WTC11 (cell line): ENCODE measurements around the gene ACBD6.

ENCODE experiments used
- ATF3 ChIP-seq: sonication (generic); formaldehyde crosslinking; conservative IDR thresholded peaks from 2 replicates; pipeline ENCODE4 v1.8.1; 2022; ENCODE audit warnings: mild to moderate bottlenecking, missing genetic modification reagents
- CTCF ChIP-seq: fragments of 200-600 bp; IDR thresholded peaks from 2 replicates; pipeline ENCODE4 v1.8.0; 2022; ENCODE audit warnings: antibody characterized with exemption
- FOXP4 ChIP-seq: sonication (generic); formaldehyde crosslinking; IDR thresholded peaks from 2 replicates; pipeline ENCODE4 v1.8.0; 2022; ENCODE audit warnings: mild to moderate bottlenecking, missing genetic modification reagents
- GTF2I ChIP-seq: fragments of 250-450 bp; sonication (Bioruptor Pico); conservative IDR thresholded peaks from 2 replicates; pipeline ENCODE4 v1.4.0; 2021; ENCODE audit warnings: mild to moderate bottlenecking
- JUN ChIP-seq: sonication (generic); formaldehyde crosslinking; IDR thresholded peaks from 2 replicates; pipeline ENCODE4 v1.8.0; 2023; ENCODE audit warnings: mild to moderate bottlenecking, missing genetic modification reagents
- MAX ChIP-seq: sonication (generic); formaldehyde crosslinking; IDR thresholded peaks from 2 replicates; pipeline ENCODE4 v1.8.0; 2022; ENCODE audit warnings: mild to moderate bottlenecking, missing genetic modification reagents
- SOX15 ChIP-seq: fragments of 250-450 bp; sonication (Bioruptor Pico); IDR thresholded peaks from 2 replicates; pipeline ENCODE4 v1.9.0; 2021; ENCODE audit warnings: mild to moderate bottlenecking
- SP1 ChIP-seq: sonication (generic); formaldehyde crosslinking; conservative IDR thresholded peaks from 2 replicates; pipeline ENCODE4 v1.8.1; 2022; ENCODE audit warnings: missing genetic modification reagents
- USF2 ChIP-seq: sonication (generic); formaldehyde crosslinking; IDR thresholded peaks from 2 replicates; pipeline ENCODE4 v1.8.1; 2023; ENCODE audit warnings: mild to moderate bottlenecking, missing genetic modification reagents, moderate library complexity
- ZMAT4 ChIP-seq: fragments of 250-450 bp; sonication (Bioruptor Pico); IDR thresholded peaks from 2 replicates; pipeline ENCODE4 v1.9.0; 2021; ENCODE audit warnings: mild to moderate bottlenecking

GRCh38 chr1:180257028-180257386, 245.4 kb downstream of the ACBD6 start:
- TF ChIP-seq FOXP4 = no peak
- TF ChIP-seq USF2 (CRISPR knock-in tag) = no peak
- TF ChIP-seq ZMAT4 (CRISPR knock-in tag) = no peak
- no peak for TF ChIP-seq CTCF
- TF ChIP-seq MAX = no peak
- no peak for TF ChIP-seq JUN (CRISPR knock-in tag)
- no peak for TF ChIP-seq SP1 (CRISPR knock-in tag)
- TF ChIP-seq GTF2I (CRISPR knock-in tag) = no peak
- TF ChIP-seq ATF3 (CRISPR knock-in tag) = no peak
- TF ChIP-seq SOX15 (CRISPR knock-in tag) = no peak
